Astrocyte (in vitro differentiated cells and primary cell): Measurements from ENCODE around the gene TRRAP.

Source experiments
- EZH2 ChIP-seq: IDR thresholded peaks from 2 replicates; pipeline ENCODE4 v1.6.1; 2012; ENCODE audit warnings: mild to moderate bottlenecking, low read length, inconsistent platforms; ENCODE audit not compliant: insufficient read depth
- TF ChIP-seq, protein P1 (sequence below): IDR thresholded peaks from 2 replicates; pipeline ENCODE4 v1.5.1; 2011; ENCODE audit warnings: low read depth, mild to moderate bottlenecking, inconsistent platforms, low read length, moderate library complexity; ENCODE audit not compliant: insufficient read depth

DNA sequence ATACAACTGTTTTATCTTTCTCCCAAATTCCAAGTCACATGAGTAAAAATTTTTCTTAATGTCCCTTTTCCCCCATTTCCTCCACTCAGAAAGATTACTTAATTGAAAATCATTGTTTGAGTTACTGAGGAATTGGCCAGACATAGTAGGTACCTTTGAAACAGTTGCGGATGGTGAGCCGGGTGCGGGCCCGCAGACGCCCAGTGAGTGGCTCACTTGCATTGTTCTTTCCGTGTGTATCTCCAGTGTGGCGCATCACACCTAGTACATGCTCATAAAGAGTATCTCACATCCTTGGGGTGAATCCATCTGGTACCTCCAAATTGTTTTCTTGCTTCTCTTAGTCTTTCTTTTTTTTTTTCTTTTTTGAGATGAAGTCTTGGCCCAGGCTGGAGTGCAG is 14.3 kb downstream of the TRRAP start:
- TF ChIP-seq, protein P1, sequence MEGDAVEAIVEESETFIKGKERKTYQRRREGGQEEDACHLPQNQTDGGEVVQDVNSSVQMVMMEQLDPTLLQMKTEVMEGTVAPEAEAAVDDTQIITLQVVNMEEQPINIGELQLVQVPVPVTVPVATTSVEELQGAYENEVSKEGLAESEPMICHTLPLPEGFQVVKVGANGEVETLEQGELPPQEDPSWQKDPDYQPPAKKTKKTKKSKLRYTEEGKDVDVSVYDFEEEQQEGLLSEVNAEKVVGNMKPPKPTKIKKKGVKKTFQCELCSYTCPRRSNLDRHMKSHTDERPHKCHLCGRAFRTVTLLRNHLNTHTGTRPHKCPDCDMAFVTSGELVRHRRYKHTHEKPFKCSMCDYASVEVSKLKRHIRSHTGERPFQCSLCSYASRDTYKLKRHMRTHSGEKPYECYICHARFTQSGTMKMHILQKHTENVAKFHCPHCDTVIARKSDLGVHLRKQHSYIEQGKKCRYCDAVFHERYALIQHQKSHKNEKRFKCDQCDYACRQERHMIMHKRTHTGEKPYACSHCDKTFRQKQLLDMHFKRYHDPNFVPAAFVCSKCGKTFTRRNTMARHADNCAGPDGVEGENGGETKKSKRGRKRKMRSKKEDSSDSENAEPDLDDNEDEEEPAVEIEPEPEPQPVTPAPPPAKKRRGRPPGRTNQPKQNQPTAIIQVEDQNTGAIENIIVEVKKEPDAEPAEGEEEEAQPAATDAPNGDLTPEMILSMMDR: no peak
- TF ChIP-seq EZH2: no peak
